GM21786 (cell line): Measurements from ENCODE around the gene MT1A.
"Not testable (repeated sequence)": the region's sequence is repeated elsewhere in the genome, so short reads cannot be mapped to it uniquely, and the experiment has no call there.

ENCODE experiments used
- ATAC-seq: cut with Tn5 transposase; IDR thresholded peaks from one replicate; pipeline ENCODE4 v1.9.1; 2021; ENCODE audit not compliant: unreplicated experiment

The MT1A gene

GRCh38 chr16:56652600-56652999 is 14.1 kb downstream of the MT1A start:
- no peak for ATAC-seq

GRCh38 chr16:56653218-56653617 is 14.8 kb downstream of the MT1A start:
- no peak for ATAC-seq

GRCh38 chr16:56657555-56658326 is 19.3 kb downstream of the MT1A start, which contains the start of gene MT1F:
Gene MT1F, plus strand, starts transcription at chr16:56657959. Its CDS starts 100 bp downstream, at chr16:56658059.
- ATAC-seq: no peak

- ATAC-seq: no peak
Observed at GRCh38 chr16:56658327-56658875, 19.9 kb downstream of the MT1A start.

- no peak for ATAC-seq
Observed at GRCh38 chr16:56662357-56663354, 24.2 kb downstream of the MT1A start.

- ATAC-seq: no peak
Observed at GRCh38 chr16:56664506-56664905, 26.0 kb downstream of the MT1A start.

GRCh38 chr16:56665286-56666261 is 27.1 kb downstream of the MT1A start:
- ATAC-seq: not testable (repeated sequence)

GRCh38 chr16:56667581-56668571 is 29.4 kb downstream of the MT1A start, which contains the start of gene MT1G:
Gene MT1G, minus strand, starts transcription at chr16:56668065. Its CDS starts 72 bp downstream, at chr16:56667993.
- no peak for ATAC-seq

GRCh38 chr16:56669005-56669839 is 30.8 kb downstream of the MT1A start, which contains the start of gene MT1H:
Gene MT1H, plus strand, starts transcription at chr16:56669814. Its CDS starts 71 bp downstream, at chr16:56669885.
- ATAC-seq: no peak

- no peak for ATAC-seq
Observed at GRCh38 chr16:56669840-56670619, 31.6 kb downstream of the MT1A start.

- no peak for ATAC-seq
Observed at GRCh38 chr16:56670620-56670934, 32.1 kb downstream of the MT1A start.

- ATAC-seq: not testable (repeated sequence)
Observed at GRCh38 chr16:56671691-56672090, 33.2 kb downstream of the MT1A start.

- ATAC-seq: not testable (repeated sequence)
Observed at GRCh38 chr16:56672171-56672570, 33.7 kb downstream of the MT1A start.

GRCh38 chr16:56672761-56673536 is 34.5 kb downstream of the MT1A start:
- no peak for ATAC-seq

GRCh38 chr16:56673921-56674320 is 35.5 kb downstream of the MT1A start:
- ATAC-seq: no peak

- ATAC-seq: not testable (repeated sequence)
Observed at GRCh38 chr16:56674570-56674969, 36.1 kb downstream of the MT1A start.
